HFFc6 (cell line): ENCODE data around the gene CPNE7. TPM values are rescaled to one million over a fixed set of nuclear protein-coding genes. Genes with fewer than 3 reads are reported as not detected.

Source experiments
- DNase-seq: peaks from one replicate; pipeline ENCODE4 v3.0.0-alpha.2; 2018
- H3K27ac Mint-ChIP-seq: 2 replicates; pipeline ENCODE4 v1.8.0; 2020; ENCODE audit warnings: mild to moderate bottlenecking, mixed read lengths
- H3K27me3 Mint-ChIP-seq: 2 replicates; pipeline ENCODE4 v1.8.0; 2021; ENCODE audit warnings: mild to moderate bottlenecking, moderate library complexity, mixed read lengths; ENCODE audit not compliant: insufficient read depth
- H3K36me3 Mint-ChIP-seq: 2 replicates; pipeline ENCODE4 v1.8.0; 2021; ENCODE audit warnings: low read depth, mixed read lengths
- H3K4me1 Mint-ChIP-seq: 2 replicates; pipeline ENCODE4 v1.8.0; 2020; ENCODE audit warnings: low read depth, mixed read lengths
- H3K4me3 Mint-ChIP-seq: 2 replicates; pipeline ENCODE4 v1.8.0; 2020; ENCODE audit warnings: mild to moderate bottlenecking, moderate library complexity, mixed read lengths
- H3K9me3 Mint-ChIP-seq: 2 replicates; pipeline ENCODE4 v1.8.0; 2020; ENCODE audit warnings: mild to moderate bottlenecking, mixed read lengths
- CTCF ChIP-seq: fragments of 200-600 bp; sonication (generic); IDR thresholded peaks from 2 replicates; pipeline ENCODE4 v1.5.0; 2021; ENCODE audit warnings: antibody characterized with exemption, mild to moderate bottlenecking
- total RNA-seq, 6 experiments: library from RNA; stranded (reverse); fragmentation: NEBNext Ultra II Directional; extraction: Animal tissue kit (Norgen Biotek cat#: 25700); gene quantifications; 2 replicates in 1 of 6; 3 replicates in 5 of 6; pipeline ENCODE4 v1.2.3, GENCODE V29; 2021

CPNE7 gene
- total RNA-seq, 6 experiments from 2014 or later: 17.6 to 22.2 (median 19.3) TPM

- H3K9me3 Mint-ChIP-seq: no peaks in the 10 kb centered on the region
- H3K4me1 Mint-ChIP-seq: peaks cover 6% of the 10 kb centered on the region
- no peak for DNase-seq
- TF ChIP-seq CTCF: no peak
- no peak overlapping the region for H3K27ac Mint-ChIP-seq
- H3K27me3 Mint-ChIP-seq: no peaks in the 10 kb centered on the region; the same call in 1 of the 2 replicates
- peaks cover 35% of the 10 kb centered on the region for H3K36me3 Mint-ChIP-seq
- H3K4me3 Mint-ChIP-seq: no peak overlapping the region
Measured at GRCh38 chr16:89545831-89546574, 29.6 kb upstream of the CPNE7 start.

- Mint-ChIP-seq H3K36me3 (peaks cover 34% of the 10 kb centered on the region), H3K4me1 (peaks cover 6% of the 10 kb centered on the region), H3K27me3 (no peaks in the 10 kb centered on the region; the same call in 1 of the 2 replicates), H3K9me3 (no peaks in the 10 kb centered on the region), H3K4me3 (no peak overlapping the region), H3K27ac (no peak overlapping the region)
- DNase-seq: no peak
- no peak for TF ChIP-seq CTCF
Measured at GRCh38 chr16:89546781-89547180, 28.8 kb upstream of the CPNE7 start.

- TF ChIP-seq CTCF: no peak
- Mint-ChIP-seq H3K4me3 (no peak overlapping the region), H3K9me3 (no peaks in the 10 kb centered on the region), H3K36me3 (peaks cover 31% of the 10 kb centered on the region), H3K4me1 (peaks cover 5% of the 10 kb centered on the region), H3K27me3 (peaks cover 2% of the 10 kb centered on the region; the same call in 1 of the 2 replicates), H3K27ac (no peak overlapping the region)
- DNase-seq: no peak
Measured at GRCh38 chr16:89547291-89547690, 28.3 kb upstream of the CPNE7 start.

GRCh38 chr16:89547860-89548259 lies 27.7 kb upstream of the CPNE7 start:
- no peak for TF ChIP-seq CTCF
- H3K9me3 Mint-ChIP-seq: no peaks in the 10 kb centered on the region
- H3K36me3 Mint-ChIP-seq: peaks cover 31% of the 10 kb centered on the region
- H3K27ac Mint-ChIP-seq: no peak overlapping the region
- no peaks in the 10 kb centered on the region for H3K4me1 Mint-ChIP-seq
- peaks cover 2% of the 10 kb centered on the region; the same call in 1 of the 2 replicates for H3K27me3 Mint-ChIP-seq
- no peak for DNase-seq
- H3K4me3 Mint-ChIP-seq: no peak overlapping the region

- H3K4me3 Mint-ChIP-seq: no peak overlapping the region
- no peak for TF ChIP-seq CTCF
- no peaks in the 10 kb centered on the region for H3K4me1 Mint-ChIP-seq
- peaks cover 2% of the 10 kb centered on the region; the same call in 1 of the 2 replicates for H3K27me3 Mint-ChIP-seq
- DNase-seq: no peak
- peaks cover 28% of the 10 kb centered on the region for H3K36me3 Mint-ChIP-seq
- no peaks in the 10 kb centered on the region for H3K9me3 Mint-ChIP-seq
- no peak overlapping the region for H3K27ac Mint-ChIP-seq
Measured at GRCh38 chr16:89548344-89549006, 27.1 kb upstream of the CPNE7 start.
